ENCODE data around the gene NPAS3. TPM values are rescaled to one million over a fixed set of nuclear protein-coding genes. Genes with fewer than 3 reads are reported as not detected.

The NPAS3 gene
- total and polyA plus RNA-seq, 2 of the 13 experiments (the other 11 are each of a cell fraction or from before 2014, with no cell fraction given), result not detected

GRCh38 chr14:33534632-33535031 is 596.0 kb downstream of the NPAS3 start:
- no TSS peak for BruUV-seq (replicated peaks)
- Histone ChIP-seq H3K9ac (ENCODE audit: insufficient read depth, low read depth, low read length) (no peak overlapping the region), H2AFZ (ENCODE audit: low read length) (no peak overlapping the region), H3K27ac (ENCODE audit: extremely low read length, insufficient read depth, low read length) (no peak overlapping the region), H3K9me3 (ENCODE audit: low read length) (no peaks in the 10 kb centered on the region), H3K4me1 (ENCODE audit: insufficient read depth, low read length) (no peaks in the 10 kb centered on the region), H3K36me3 (replicated peaks in 1 of 2; ENCODE audit: control insufficient read depth in 1 of 2, insufficient read depth in 2 of 2, low read length in 2 of 2) (no peaks in the 10 kb centered on the region), H3K27me3 (ENCODE audit: control insufficient read depth in 1 of 2, insufficient read depth in 2 of 2, low read length in 2 of 2) (no peaks in the 10 kb centered on the region), H4K20me1 (ENCODE audit: insufficient read depth, low read length) (no peaks in the 10 kb centered on the region), H3K4me2 (ENCODE audit: low read depth, low read length) (no peak overlapping the region), H3K79me2 (ENCODE audit: insufficient read depth, low read length) (no peaks in the 10 kb centered on the region), H3K4me3 (replicated peaks in 1 of 3; ENCODE audit: insufficient read depth in 1 of 3, low read depth in 2 of 3, low read length in 3 of 3) (no peak overlapping the region)
- CTCF ChIA-PET (ENCODE audit: low intra/inter-chr PET ratio, low total read pairs), result no interaction called here
- intact Hi-C loops (cut with micrococcal nuclease; ENCODE audit: unreplicated experiment), result no loop called here
- ATAC-seq (peak; percentile 47; the same call in 2 of the 3 replicates), DNase-seq (ENCODE audit: low spot score) (no peak), FAIRE-seq (no peak)
- in situ Hi-C loops (cut with HindIII; ENCODE audit: extremely low pct_ligation_motif_present, low pct_unique_long_range_greater_than_20kb), result no loop called here
- TF ChIP-seq ZFP41 (CRISPR knock-in tag; IDR thresholded peaks at IDR 0.05; ENCODE audit: borderline replicate concordance) (no peak), SMAD9 (CRISPR knock-in tag; IDR thresholded peaks at IDR 0.05) (no peak), PHF5A (CRISPR knock-in tag; IDR thresholded peaks at IDR 0.05; ENCODE audit: low read depth, unreplicated experiment) (no peak), GPBP1L1 (CRISPR knock-in tag; IDR thresholded peaks at IDR 0.05) (no peak)
- POLR2A ChIA-PET, result no interaction called here
- WGBS (ENCODE audit: low lambda C conversion rate), result 3% methylated on average over 6 of the region's 6 CpGs

GRCh38 chr14:33539918-33540357 is 601.3 kb downstream of the NPAS3 start:
- no peaks in the 10 kb centered on the region for H3K9me3 ChIP-seq (ENCODE audit: low read length)
- H3K79me2 ChIP-seq (ENCODE audit: insufficient read depth, low read length), result no peaks in the 10 kb centered on the region
- H4K20me1 ChIP-seq (ENCODE audit: insufficient read depth, low read length), result no peaks in the 10 kb centered on the region
- POLR2A ChIA-PET, result no interaction called here
- intact Hi-C loops (cut with micrococcal nuclease; ENCODE audit: unreplicated experiment) (no loop called here), in situ Hi-C loops (cut with HindIII; ENCODE audit: extremely low pct_ligation_motif_present, low pct_unique_long_range_greater_than_20kb) (no loop called here)
- CTCF ChIA-PET (ENCODE audit: low intra/inter-chr PET ratio, low total read pairs), result no interaction called here
- H2AFZ ChIP-seq (ENCODE audit: low read length), result no peak overlapping the region
- 15% methylated on average over 3 of the region's 3 CpGs for WGBS (ENCODE audit: low lambda C conversion rate)
- DNase-seq (ENCODE audit: low spot score) (no peak), FAIRE-seq (no peak), ATAC-seq (no peak)
- no peaks in the 10 kb centered on the region for H3K4me1 ChIP-seq (ENCODE audit: insufficient read depth, low read length)
- no peak overlapping the region for H3K4me3 ChIP-seq (replicated peaks in 1 of 3; ENCODE audit: insufficient read depth in 1 of 3, low read depth in 2 of 3, low read length in 3 of 3)
- no peaks in the 10 kb centered on the region for H3K27me3 ChIP-seq (ENCODE audit: control insufficient read depth in 1 of 2, insufficient read depth in 2 of 2, low read length in 2 of 2)
- H3K36me3 ChIP-seq (replicated peaks in 1 of 2; ENCODE audit: control insufficient read depth in 1 of 2, insufficient read depth in 2 of 2, low read length in 2 of 2), result no peaks in the 10 kb centered on the region
- H3K27ac ChIP-seq (ENCODE audit: extremely low read length, insufficient read depth, low read length), result no peak overlapping the region
- BruUV-seq (replicated peaks), result no TSS peak
- no peak overlapping the region for H3K4me2 ChIP-seq (ENCODE audit: low read depth, low read length)
- no peak overlapping the region for H3K9ac ChIP-seq (ENCODE audit: insufficient read depth, low read depth, low read length)
- TF ChIP-seq ASH2L (IDR thresholded peaks at IDR 0.05; ENCODE audit: insufficient read length, low read depth, low read length), result no peak
- TF ChIP-seq ZNF460 (CRISPR knock-in tag; IDR thresholded peaks at IDR 0.05; ENCODE audit: borderline replicate concordance), result no peak
- TF ChIP-seq ZNF512B (CRISPR knock-in tag; IDR thresholded peaks at IDR 0.05; ENCODE audit: borderline replicate concordance), result no peak
- TF ChIP-seq NFYC (CRISPR knock-in tag; IDR thresholded peaks at IDR 0.05), result no peak
- no peak for TF ChIP-seq ADNP (CRISPR knock-in tag; IDR thresholded peaks at IDR 0.05)
- TF ChIP-seq RCOR2 (CRISPR knock-in tag; IDR thresholded peaks at IDR 0.05), result no peak
- TF ChIP-seq ZKSCAN1 (IDR thresholded peaks at IDR 0.05; ENCODE audit: low read length), result no peak
- TF ChIP-seq ZBTB34 (CRISPR knock-in tag; IDR thresholded peaks at IDR 0.05), result no peak
- no peak for TF ChIP-seq ZBTB7B (CRISPR knock-in tag; IDR thresholded peaks at IDR 0.05)
- no peak for TF ChIP-seq BATF2 (CRISPR knock-in tag; IDR thresholded peaks at IDR 0.05)

All from HepG2 (cell line).